Measurements from ENCODE around the gene OXCT2. TPM values are rescaled to one million over a fixed set of nuclear protein-coding genes. Genes with fewer than 3 reads are reported as not detected.

Gene OXCT2
- total RNA-seq, 2 donors from 2014 or later: 3.4 to 4.1 TPM

DNA sequence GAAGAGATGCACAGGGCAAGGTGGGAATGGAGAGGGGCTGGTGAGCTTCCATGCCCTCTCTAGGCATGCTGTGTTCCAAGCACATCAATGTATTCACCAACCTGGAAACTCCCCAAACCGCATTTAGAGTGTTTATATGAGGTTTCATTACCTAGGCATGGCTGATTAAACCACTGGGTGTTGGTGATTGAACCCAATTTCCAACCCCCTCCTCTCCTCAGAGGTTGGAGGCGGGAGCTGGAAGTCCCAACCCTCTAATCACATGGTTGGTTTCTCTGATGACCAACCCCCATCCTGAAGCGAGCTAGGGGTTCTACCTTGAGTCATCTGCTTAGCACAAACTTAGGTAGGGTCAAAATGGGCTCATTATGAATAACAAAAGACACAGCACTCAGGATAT lies 35.4 kb downstream of the OXCT2 start:
- no peaks in the 10 kb centered on the region for H3K27me3 ChIP-seq (replicated peaks; ENCODE audit: insufficient read depth)
- no peaks in the 10 kb centered on the region for H3K9me3 ChIP-seq
- no peak overlapping the region for H3K27ac ChIP-seq
- TF ChIP-seq, protein P1, sequence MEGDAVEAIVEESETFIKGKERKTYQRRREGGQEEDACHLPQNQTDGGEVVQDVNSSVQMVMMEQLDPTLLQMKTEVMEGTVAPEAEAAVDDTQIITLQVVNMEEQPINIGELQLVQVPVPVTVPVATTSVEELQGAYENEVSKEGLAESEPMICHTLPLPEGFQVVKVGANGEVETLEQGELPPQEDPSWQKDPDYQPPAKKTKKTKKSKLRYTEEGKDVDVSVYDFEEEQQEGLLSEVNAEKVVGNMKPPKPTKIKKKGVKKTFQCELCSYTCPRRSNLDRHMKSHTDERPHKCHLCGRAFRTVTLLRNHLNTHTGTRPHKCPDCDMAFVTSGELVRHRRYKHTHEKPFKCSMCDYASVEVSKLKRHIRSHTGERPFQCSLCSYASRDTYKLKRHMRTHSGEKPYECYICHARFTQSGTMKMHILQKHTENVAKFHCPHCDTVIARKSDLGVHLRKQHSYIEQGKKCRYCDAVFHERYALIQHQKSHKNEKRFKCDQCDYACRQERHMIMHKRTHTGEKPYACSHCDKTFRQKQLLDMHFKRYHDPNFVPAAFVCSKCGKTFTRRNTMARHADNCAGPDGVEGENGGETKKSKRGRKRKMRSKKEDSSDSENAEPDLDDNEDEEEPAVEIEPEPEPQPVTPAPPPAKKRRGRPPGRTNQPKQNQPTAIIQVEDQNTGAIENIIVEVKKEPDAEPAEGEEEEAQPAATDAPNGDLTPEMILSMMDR (IDR thresholded peaks at IDR 0.05): no peak
- DNase-seq (ENCODE audit: low spot score) (no peak), ATAC-seq (ENCODE audit: insufficient number of reproducible peaks, low FRiP score, low read depth) (no peak)
- no peaks in the 10 kb centered on the region for H3K36me3 ChIP-seq
- no peak overlapping the region for H3K4me3 ChIP-seq
- H3K4me1 ChIP-seq (ENCODE audit: control insufficient read depth in 1 of 2, low read depth in 2 of 2): peaks cover 9 to 30% of the 10 kb centered on the region in 2 donors

DNA sequence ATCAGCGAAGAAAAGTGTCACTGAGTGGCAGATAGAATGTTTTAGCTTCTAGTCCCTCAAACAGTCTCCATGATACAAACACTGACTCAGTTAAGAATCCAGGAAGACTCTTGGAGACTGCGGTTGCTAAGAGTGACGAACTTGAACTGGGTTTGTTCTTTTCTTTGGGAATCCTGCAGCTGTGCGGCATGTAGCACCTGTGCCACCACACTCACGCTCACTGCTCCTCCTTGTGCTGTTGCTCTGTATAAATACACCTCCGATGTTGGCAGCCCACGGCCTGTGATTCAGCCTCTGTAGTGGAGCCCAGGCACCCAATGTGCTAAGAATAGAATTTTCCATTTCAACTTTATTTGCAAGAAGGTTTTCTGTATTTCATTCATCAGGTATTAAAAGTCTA lies 38.0 kb downstream of the OXCT2 start:
- Histone ChIP-seq H3K4me3 (no peak overlapping the region), H3K27ac (no peak overlapping the region)
- DNase-seq (ENCODE audit: low spot score): no peak

DNA sequence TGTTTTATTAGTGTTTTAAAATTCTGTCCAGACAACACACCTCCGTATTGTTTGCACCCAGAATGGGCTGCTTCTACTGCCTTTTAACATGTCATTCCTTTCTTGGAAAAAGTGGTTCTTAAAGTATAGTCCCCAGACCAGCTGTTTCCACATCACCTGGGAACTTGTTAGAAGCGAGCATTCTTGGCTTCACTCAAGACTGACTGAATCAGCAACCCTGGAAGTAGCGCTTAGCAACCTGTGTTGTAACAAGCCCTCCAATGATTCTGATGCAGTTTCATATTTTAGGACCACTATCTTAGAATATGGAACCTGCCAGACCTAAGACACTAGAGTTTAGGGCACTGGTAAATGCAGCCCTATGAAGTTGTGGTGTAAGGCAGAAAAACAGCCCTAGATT lies 38.4 kb downstream of the OXCT2 start:
- Histone ChIP-seq H3K9me3 (no peaks in the 10 kb centered on the region), H3K36me3 (no peaks in the 10 kb centered on the region), H3K4me1 (ENCODE audit: control insufficient read depth in 1 of 2, low read depth in 2 of 2) (peaks cover 0 to 13% of the 10 kb centered on the region in 2 donors), H3K4me3 (no peak overlapping the region), H3K27ac (no peak overlapping the region), H3K27me3 (replicated peaks; ENCODE audit: insufficient read depth) (no peaks in the 10 kb centered on the region)
- TF ChIP-seq, protein P1 (IDR thresholded peaks at IDR 0.05): no peak
- no peak for ATAC-seq (ENCODE audit: insufficient number of reproducible peaks, low FRiP score, low read depth)
- DNase-seq (ENCODE audit: low spot score): no peak

More for the DNA sequence above, 38.0 kb downstream of the OXCT2 start:
- Histone ChIP-seq H3K27me3 (replicated peaks; ENCODE audit: insufficient read depth) (no peaks in the 10 kb centered on the region), H3K9me3 (no peaks in the 10 kb centered on the region), H3K4me1 (ENCODE audit: control insufficient read depth in 1 of 2, low read depth in 2 of 2) (peaks cover 0 to 13% of the 10 kb centered on the region in 2 donors), H3K36me3 (no peaks in the 10 kb centered on the region)
- TF ChIP-seq, protein P1 (IDR thresholded peaks at IDR 0.05): no peak
- no peak for ATAC-seq (ENCODE audit: insufficient number of reproducible peaks, low FRiP score, low read depth)

DNA sequence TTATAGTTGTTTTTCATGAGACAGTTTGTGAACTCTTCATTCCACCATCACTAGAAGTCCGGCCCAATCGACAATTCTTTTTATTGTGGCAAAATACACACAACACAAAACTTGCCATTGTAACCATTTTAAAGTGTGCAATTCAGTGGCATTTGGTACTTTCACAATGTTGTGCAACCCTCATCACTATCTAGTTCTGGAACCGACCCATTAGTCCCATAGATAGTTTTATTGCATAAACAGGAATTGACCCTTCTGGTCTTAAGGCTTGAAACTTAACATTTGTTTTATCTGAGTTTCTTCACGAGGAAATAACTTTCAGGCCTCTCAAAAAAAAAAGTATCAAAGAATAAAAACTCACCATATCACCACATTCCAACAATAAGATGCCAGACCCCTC lies 41.3 kb downstream of the OXCT2 start:
- TF ChIP-seq, protein P1 (IDR thresholded peaks at IDR 0.05): no peak
- Histone ChIP-seq H3K4me3 (no peak overlapping the region), H3K9me3 (no peaks in the 10 kb centered on the region), H3K27me3 (replicated peaks; ENCODE audit: insufficient read depth) (no peaks in the 10 kb centered on the region), H3K27ac (no peak overlapping the region), H3K4me1 (ENCODE audit: control insufficient read depth in 1 of 2, low read depth in 2 of 2) (peaks cover 0 to 13% of the 10 kb centered on the region in 2 donors), H3K36me3 (no peaks in the 10 kb centered on the region)
- DNase-seq (ENCODE audit: low spot score) (no peak), ATAC-seq (ENCODE audit: insufficient number of reproducible peaks, low FRiP score, low read depth) (no peak)

DNA sequence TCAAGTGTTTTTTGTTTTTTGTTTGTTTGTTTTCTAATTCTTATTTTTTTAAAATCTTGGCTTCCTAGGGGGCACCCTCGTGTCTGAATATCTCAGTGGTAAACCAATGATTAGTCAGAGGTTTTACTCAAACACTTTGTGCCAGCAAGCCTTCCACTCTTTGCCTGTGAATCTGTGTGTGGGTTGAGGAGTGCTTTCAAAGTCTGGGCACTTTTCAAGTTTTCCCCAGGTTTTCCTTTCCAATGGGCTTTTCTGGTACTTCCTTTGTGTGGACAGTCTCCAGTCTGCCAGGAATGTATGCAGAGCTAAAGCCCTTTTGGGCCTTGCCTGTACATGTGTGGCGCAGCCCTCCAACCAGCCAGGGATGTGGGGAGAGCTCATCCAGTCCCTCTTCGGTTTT lies 42.1 kb downstream of the OXCT2 start:
- TF ChIP-seq, protein P1 (IDR thresholded peaks at IDR 0.05): no peak
- Histone ChIP-seq H3K4me3 (no peak overlapping the region), H3K36me3 (no peaks in the 10 kb centered on the region), H3K27ac (no peak overlapping the region), H3K4me1 (ENCODE audit: control insufficient read depth in 1 of 2, low read depth in 2 of 2) (peaks cover 0 to 12% of the 10 kb centered on the region in 2 donors), H3K27me3 (replicated peaks; ENCODE audit: insufficient read depth) (no peaks in the 10 kb centered on the region), H3K9me3 (no peaks in the 10 kb centered on the region)
- DNase-seq (ENCODE audit: low spot score) (no peak), ATAC-seq (ENCODE audit: insufficient number of reproducible peaks, low FRiP score, low read depth) (no peak)

All from thoracic aorta (tissue), 2 donors.